Heart left ventricle (tissue), 16 donors: Measurements from ENCODE around the gene NEK7. TPM values are rescaled to one million over a fixed set of nuclear protein-coding genes. Genes with fewer than 3 reads are reported as not detected.

Source experiments
- ATAC-seq, 4 donors: fragments of 200-7000 bp; cut with Tn5 transposase; one replicate each; pipeline ENCODE4 v1.9.1; 2020 to 2022; ENCODE audit warnings: moderate library complexity in 4 of 4, mild to moderate bottlenecking in 3 of 4, moderate number of reproducible peaks in 1 of 4
- DNase-seq, 5 donors: peaks; one replicate each; pipeline ENCODE4 v3.0.0-alpha.2; 2020
- H3K27ac ChIP-seq, 12 donors: fragments of 200-600 bp; sonication (generic) in 4 of 12; one replicate each; pipeline versions ENCODE4 v1.5.0 to v1.8.0; 2016 to 2022; ENCODE audit warnings: mild to moderate bottlenecking in 2 of 12
- H3K27me3 ChIP-seq, 9 donors: fragments of 200-600 bp; sonication (generic) in 2 of 9; one replicate each; pipeline versions ENCODE4 v1.5.1 to v1.8.0; 2016 to 2022; ENCODE audit warnings: mild to moderate bottlenecking in 3 of 9
- H3K36me3 ChIP-seq, 9 donors: fragments of 200-600 bp; sonication (generic) in 2 of 9; one replicate each; pipeline versions ENCODE4 v1.5.0 to v1.8.0; 2018 to 2022; ENCODE audit warnings: mild to moderate bottlenecking in 2 of 9
- H3K4me1 ChIP-seq, 12 donors: fragments of 200-600 bp; sonication (generic) in 4 of 12; one replicate each; pipeline versions ENCODE4 v1.5.0 to v1.8.0; 2016 to 2022; ENCODE audit warnings: mild to moderate bottlenecking in 3 of 12
- H3K4me3 ChIP-seq, 12 donors: fragments of 200-600 bp; sonication (generic) in 4 of 12; one replicate each; pipeline versions ENCODE4 v1.5.0 to v1.8.0; 2017 to 2022; ENCODE audit warnings: mild to moderate bottlenecking in 9 of 12, moderate library complexity in 4 of 12
- H3K9me3 ChIP-seq, 12 donors: fragments of 200-600 bp; sonication (generic) in 4 of 12; one replicate each; pipeline versions ENCODE4 v1.5.0 to v1.8.0; 2016 to 2022; ENCODE audit warnings: mild to moderate bottlenecking in 1 of 12
- CTCF ChIP-seq, 12 donors: fragments of 200-600 bp; sonication (generic) in 4 of 12; IDR thresholded peaks; one replicate each; pipeline versions ENCODE4 v1.5.0 to v1.8.0; 2018 to 2022; ENCODE audit warnings: antibody characterized with exemption in 12 of 12, mild to moderate bottlenecking in 5 of 12
- POLR2A ChIP-seq, 2 donors: fragments of 450-650 bp; IDR thresholded peaks; one replicate each; pipeline ENCODE4 v1.6.1; 2017; ENCODE audit warnings: antibody characterized with exemption in 2 of 2, mild to moderate bottlenecking in 2 of 2, moderate library complexity in 2 of 2
- WGBS, 4 donors: extraction: QIAGEN DNeasy Blood & Tissue Kit in 2 of 4; methylation state at CpG; one replicate each; pipeline versions ENCODE4 v1.1.5 to v1.1.7; 2013 to 2018; 5-methylcytosine and 5-hydroxymethylcytosine counted together
- intact Hi-C, 10 donors: fragments of 100-400 bp; cut with DNase I; formaldehyde crosslinking; loops; one replicate each; pipeline versions ENCODE4 v1.11.1 to v1.14.2; 2022
- polyA plus RNA-seq, 2 donors: library from polyadenylated mRNA; stranded (reverse); fragments of 200-250 nt; gene quantifications; one replicate each; pipeline ENCODE4 v1.2.3, GENCODE V29; 2013
- total RNA-seq, 9 donors: library from RNA; depleted of rRNA in 2 of 9; stranded (reverse); fragments of >200 nt in 2 of 9; fragmentation: NEBNext Ultra II Directional in 3 of 9; extraction: Animal tissue kit (Norgen Biotek cat#: 25700) in 3 of 9; gene quantifications; one replicate each; pipeline versions ENCODE4 v1.1.0 to v1.2.4, GENCODE V29; 2016 to 2023
- donor health status: ischemic (EF 13 %, LVEDD 7.1; RV severe dilation, severe dysfunction).
- donor health status: healthy with polysubstance abuse.
- donor health status: DM: no; HTN: yes; CAD: no.
- donor health status: DM: no; HTN: no; CAD: no.
- donor health status: ischemic (EF 25% LVEDD 6.9; RV normal size, moderate dysfunction).
- donor health status: ischemic (EF 25% LVEDD 5.7; RV mildly dilated, moderate dysfunction).
- donor health status: healthy.
- donor health status: DM: yes; HTN: yes; CAD: no.
- donor health status: ischemic (EF 35%, LVEDD 5.7; RV mildly dilated, moderate dysfunction).
- donor health status: nonischemic (EF 11% LVEDD 7.7; RV severe dilation, severe dysfunction).
- donor health status: DM: yes; HTN: yes; CAD: no.
- donor health status: PGD.
- donor health status: ischemic (EF 29% LVEDD 5.4; RV normal size, mild dysfunction).
- donor health status: nonischemic (EF 23%, LVEDD 6.1; RV moderate dilation, normal function).

Gene NEK7
- total and polyA plus RNA-seq, 11 donors: 57.5 to 499 (median 235) TPM

GRCh38 chr1:198203434-198203833 is 46.6 kb downstream of the NEK7 start:
- Histone ChIP-seq H3K9me3 (no peaks in the 10 kb centered on the region), H3K36me3 (no peaks in the 10 kb centered on the region), H3K27me3 (no peaks in the 10 kb centered on the region), H3K4me1 (peaks cover 0 to 80% (median 53%) of the 10 kb centered on the region in 12 donors), H3K4me3 (no peak overlapping the region), H3K27ac (no peak overlapping the region)
- no peak for ATAC-seq
- DNase-seq: no peak
- intact Hi-C loops: loop anchor here in 4 of 10 donors (5.0 to 10.0 kb wide), 5 partner anchors 41 to 261 kb away; partner anchors contain the start of gene NEK7 (in 1 of the 4)
- WGBS, 4 donors: 67 to 82% (median 81%) methylated on average over 1 of the region's 1 CpG
- TF ChIP-seq CTCF (IDR thresholded peaks at IDR 0.05) (no peak), POLR2A (IDR thresholded peaks at IDR 0.05) (no peak)

GRCh38 chr1:198205016-198205684 is 48.4 kb downstream of the NEK7 start:
- H3K27ac ChIP-seq: peak overlapping the region in 11 of 12 donors; percentile 3 to 60 (median 42)
- WGBS, 4 donors: 38 to 47% (median 42%) methylated on average over 5 of the region's 5 CpGs
- intact Hi-C loops: loop anchor here in 4 of 10 donors (5.0 to 10.0 kb wide), 7 partner anchors 33 to 260 kb away; partner anchors contain the start of gene NEK7 (in 2 of the 4)
- no peaks in the 10 kb centered on the region for H3K9me3 ChIP-seq
- DNase-seq (peak in 2 of 5 donors; percentile 26 to 55), ATAC-seq (peak; percentile 43 to 74 (median 56))
- no peaks in the 10 kb centered on the region for H3K36me3 ChIP-seq
- peak overlapping the region in 3 of 12 donors; percentile 5 to 7 (median 5) for H3K4me3 ChIP-seq
- no peak for TF ChIP-seq CTCF (IDR thresholded peaks at IDR 0.05)
- no peaks in the 10 kb centered on the region for H3K27me3 ChIP-seq
- peaks cover 0 to 65% (median 40%) of the 10 kb centered on the region in 12 donors for H3K4me1 ChIP-seq

- TF ChIP-seq POLR2A (IDR thresholded peaks at IDR 0.05) (no peak), CTCF (IDR thresholded peaks at IDR 0.05) (peak in 5 of 12 donors; percentile 8 to 25 (median 14))
- Histone ChIP-seq H3K27ac (peak overlapping the region in 6 of 12 donors; percentile 19 to 60 (median 46)), H3K27me3 (no peaks in the 10 kb centered on the region), H3K4me1 (peaks cover 0 to 56% (median 35%) of the 10 kb centered on the region in 12 donors), H3K9me3 (no peaks in the 10 kb centered on the region), H3K4me3 (no peak overlapping the region), H3K36me3 (no peaks in the 10 kb centered on the region)
- intact Hi-C loops: loop anchor here in 4 of 10 donors (5.0 to 10.0 kb wide), 7 partner anchors 34 to 259 kb away; partner anchors contain the start of gene NEK7 (in 2 of the 4)
- DNase-seq (no peak), ATAC-seq (no peak)
- WGBS, 4 donors: 47 to 69% (median 55%) methylated on average over 3 of the region's 3 CpGs
Observed at GRCh38 chr1:198206292-198206691, 49.5 kb downstream of the NEK7 start.

GRCh38 chr1:198211696-198212095 is 54.9 kb downstream of the NEK7 start:
- Histone ChIP-seq H3K9me3 (peaks cover 0 to 32% (median 9%) of the 10 kb centered on the region in 12 donors), H3K27ac (no peak overlapping the region), H3K4me3 (no peak overlapping the region), H3K4me1 (peaks cover 0 to 17% (median under 1%) of the 10 kb centered on the region in 12 donors), H3K27me3 (no peaks in the 10 kb centered on the region), H3K36me3 (peaks cover 0 to 17% (median 4%) of the 10 kb centered on the region in 9 donors)
- no peak for TF ChIP-seq POLR2A (IDR thresholded peaks at IDR 0.05)
- TF ChIP-seq CTCF (IDR thresholded peaks at IDR 0.05): no peak
- intact Hi-C loops: no loop called here
- DNase-seq (no peak), ATAC-seq (peak in 3 of 4 donors; percentile 19 to 46 (median 32))
- WGBS, 4 donors: 92 to 97% (median 96%) methylated on average over 11 of the region's 11 CpGs
